MM.1S (cell line): ENCODE results near the gene EXOC6.

Source experiments
- EZH2 ChIP-seq: fragments of 300-600 bp; sonication (generic); optimal IDR thresholded peaks from 2 replicates; pipeline ENCODE3; 2017; ENCODE audit warnings: low read depth, mild to moderate bottlenecking, antibody characterized with exemption, low read length, mixed read lengths
- TF ChIP-seq, protein P1 (sequence below): fragments of 300-600 bp; sonication (generic); IDR thresholded peaks from 2 replicates; pipeline ENCODE4 v1.5.1; 2016; ENCODE audit warnings: antibody characterized with exemption, low read length, mixed read lengths

DNA sequence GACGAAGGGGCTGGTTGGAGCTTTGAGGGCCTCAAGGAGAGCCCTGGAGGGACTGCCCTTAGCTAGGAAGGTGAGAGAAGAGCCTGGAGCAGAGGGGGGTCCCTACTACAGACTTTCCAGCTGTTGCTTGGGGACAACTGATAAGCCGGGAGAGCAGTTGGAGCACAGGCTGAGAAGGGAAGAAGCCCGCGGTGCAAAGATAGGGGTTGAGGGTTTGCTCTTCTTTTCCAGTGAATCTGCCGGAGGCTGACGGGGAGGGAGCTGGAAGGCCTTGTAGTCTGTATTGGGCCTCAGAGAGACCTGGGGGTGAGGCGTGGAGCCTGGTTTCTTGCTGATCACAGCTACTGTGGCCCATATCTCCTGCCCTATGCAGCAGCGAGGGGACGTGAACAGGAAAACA is 249.1 kb downstream of the EXOC6 start:
- TF ChIP-seq, protein P1, sequence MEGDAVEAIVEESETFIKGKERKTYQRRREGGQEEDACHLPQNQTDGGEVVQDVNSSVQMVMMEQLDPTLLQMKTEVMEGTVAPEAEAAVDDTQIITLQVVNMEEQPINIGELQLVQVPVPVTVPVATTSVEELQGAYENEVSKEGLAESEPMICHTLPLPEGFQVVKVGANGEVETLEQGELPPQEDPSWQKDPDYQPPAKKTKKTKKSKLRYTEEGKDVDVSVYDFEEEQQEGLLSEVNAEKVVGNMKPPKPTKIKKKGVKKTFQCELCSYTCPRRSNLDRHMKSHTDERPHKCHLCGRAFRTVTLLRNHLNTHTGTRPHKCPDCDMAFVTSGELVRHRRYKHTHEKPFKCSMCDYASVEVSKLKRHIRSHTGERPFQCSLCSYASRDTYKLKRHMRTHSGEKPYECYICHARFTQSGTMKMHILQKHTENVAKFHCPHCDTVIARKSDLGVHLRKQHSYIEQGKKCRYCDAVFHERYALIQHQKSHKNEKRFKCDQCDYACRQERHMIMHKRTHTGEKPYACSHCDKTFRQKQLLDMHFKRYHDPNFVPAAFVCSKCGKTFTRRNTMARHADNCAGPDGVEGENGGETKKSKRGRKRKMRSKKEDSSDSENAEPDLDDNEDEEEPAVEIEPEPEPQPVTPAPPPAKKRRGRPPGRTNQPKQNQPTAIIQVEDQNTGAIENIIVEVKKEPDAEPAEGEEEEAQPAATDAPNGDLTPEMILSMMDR, result no peak
- no peak for TF ChIP-seq EZH2
